H9 (cell line): ENCODE results near the gene BLTP3A. TPM values are rescaled to one million over a fixed set of nuclear protein-coding genes. Genes with fewer than 3 reads are reported as not detected.

Experiments
- DNase-seq: peaks from one replicate; pipeline ENCODE4 v3.0.0-alpha.2; 2017
- H2AFZ ChIP-seq: one replicate; pipeline ENCODE4 v1.6.1; 2013; ENCODE audit warnings: mild to moderate bottlenecking, low read length, control low read depth, moderate library complexity
- H2AK5ac ChIP-seq: 2 replicates; pipeline ENCODE4 v1.6.1; 2013; ENCODE audit warnings: low read length, control low read depth, mixed read lengths; ENCODE audit not compliant: insufficient read length
- H2BK120ac ChIP-seq: one replicate; pipeline ENCODE4 v1.6.1; 2013; ENCODE audit warnings: low read depth, mild to moderate bottlenecking, low read length, control low read depth, inconsistent platforms; ENCODE audit not compliant: poor library complexity, severe bottlenecking
- H2BK12ac ChIP-seq: 2 replicates; pipeline ENCODE4 v1.6.1; 2013; ENCODE audit warnings: low read length, control low read depth, mixed read lengths, low read depth; ENCODE audit not compliant: insufficient read length
- H2BK15ac ChIP-seq: 2 replicates; pipeline ENCODE4 v1.6.1; 2013; ENCODE audit warnings: low read depth, low read length, control low read depth
- H2BK20ac ChIP-seq: one replicate; pipeline ENCODE4 v1.6.1; 2013; ENCODE audit warnings: low read depth, mild to moderate bottlenecking, low read length, control low read depth, inconsistent platforms; ENCODE audit not compliant: poor library complexity, severe bottlenecking
- H2BK5ac ChIP-seq: 2 replicates; pipeline ENCODE4 v1.6.1; 2013; ENCODE audit warnings: low read length, control low read depth, mixed read lengths; ENCODE audit not compliant: insufficient read length
- H3K14ac ChIP-seq: 2 replicates; pipeline ENCODE4 v1.6.1; 2013; ENCODE audit warnings: low read length, control low read depth; ENCODE audit not compliant: insufficient read depth
- H3K18ac ChIP-seq: 2 replicates; pipeline ENCODE4 v1.6.1; 2013; ENCODE audit warnings: low read depth, mild to moderate bottlenecking, mixed read lengths, low read length, control low read depth; ENCODE audit not compliant: insufficient read length
- H3K23ac ChIP-seq: 2 replicates; pipeline ENCODE4 v1.6.1; 2013; ENCODE audit warnings: low read length, control low read depth, mixed read lengths, low read depth; ENCODE audit not compliant: insufficient read length
- H3K23me2 ChIP-seq: 2 replicates; pipeline ENCODE4 v1.6.1; 2013; ENCODE audit warnings: low read depth, mild to moderate bottlenecking, mixed read lengths, low read length, control low read depth; ENCODE audit not compliant: insufficient read length, poor library complexity, severe bottlenecking
- H3K27ac ChIP-seq: 2 replicates; pipeline ENCODE4 v1.5.1; 2013; ENCODE audit warnings: low read length, control low read depth, mixed read lengths, low read depth; ENCODE audit not compliant: insufficient read length
- H3K27me3 ChIP-seq: 2 replicates; pipeline ENCODE4 v1.6.1; 2013; ENCODE audit warnings: low read length, control low read depth, inconsistent platforms; ENCODE audit not compliant: insufficient read depth
- H3K4ac ChIP-seq: 2 replicates; pipeline ENCODE4 v1.6.1; 2013; ENCODE audit warnings: low read depth, mild to moderate bottlenecking, control low read depth, inconsistent platforms, low read length, moderate library complexity
- H3K4me1 ChIP-seq: 2 replicates; pipeline ENCODE4 v1.6.1; 2013; ENCODE audit warnings: low read length, control low read depth, inconsistent platforms; ENCODE audit not compliant: insufficient read depth
- H3K4me2 ChIP-seq: 2 replicates; pipeline ENCODE4 v1.6.1; 2013; ENCODE audit warnings: low read length, control low read depth, mixed read lengths; ENCODE audit not compliant: insufficient read length, insufficient read depth
- H3K56ac ChIP-seq: 2 replicates; pipeline ENCODE4 v1.6.1; 2013; ENCODE audit warnings: low read depth, mild to moderate bottlenecking, mixed read lengths, low read length, control low read depth; ENCODE audit not compliant: insufficient read length
- H3K79me1 ChIP-seq: 2 replicates; pipeline ENCODE4 v1.6.1; 2013; ENCODE audit warnings: low read depth, mild to moderate bottlenecking, moderate library complexity, low read length, control low read depth, inconsistent platforms; ENCODE audit not compliant: insufficient read depth, poor library complexity, severe bottlenecking
- H3K79me2 ChIP-seq: 2 replicates; pipeline ENCODE4 v1.6.1; 2013; ENCODE audit warnings: low read length, control low read depth, inconsistent platforms; ENCODE audit not compliant: insufficient read depth
- H3K9ac ChIP-seq: 2 replicates; pipeline ENCODE4 v1.6.1; 2013; ENCODE audit warnings: low read length, control low read depth, mixed read lengths; ENCODE audit not compliant: insufficient read length; ENCODE audit errors: extremely low read depth
- H3K9me3 ChIP-seq: one replicate; pipeline ENCODE4 v1.6.1; 2013; ENCODE audit warnings: low read depth, low read length, inconsistent platforms; ENCODE audit not compliant: control insufficient read depth
- H3T11ph ChIP-seq: one replicate; pipeline ENCODE4 v1.6.1; 2013; ENCODE audit warnings: mild to moderate bottlenecking, low read length, control low read depth, inconsistent platforms
- H4K20me1 ChIP-seq: one replicate; pipeline ENCODE4 v1.6.1; 2013; ENCODE audit not compliant: control insufficient read depth, insufficient read length, insufficient read depth
- H4K5ac ChIP-seq: 2 replicates; pipeline ENCODE4 v1.6.1; 2013; ENCODE audit warnings: low read depth, mild to moderate bottlenecking, mixed read lengths, low read length, control low read depth; ENCODE audit not compliant: insufficient read length
- H4K8ac ChIP-seq: replicated peaks from 2 replicates; pipeline ENCODE4 v1.6.1; 2013; ENCODE audit warnings: low read length, control low read depth, mixed read lengths, low read depth; ENCODE audit not compliant: insufficient read length
- H4K91ac ChIP-seq: 2 replicates; pipeline ENCODE4 v1.6.1; 2013; ENCODE audit warnings: low read depth, mild to moderate bottlenecking, moderate library complexity, mixed read lengths, low read length, control low read depth; ENCODE audit not compliant: insufficient read length
- H3K27ac Mint-ChIP-seq, 3 experiments: 2 replicates in 2 of 3; 3 replicates in 1 of 3; pipeline ENCODE4 v1.8.0; 2020 to 2021; ENCODE audit warnings: mixed read lengths in 3 of 3, mild to moderate bottlenecking in 1 of 3, moderate library complexity in 1 of 3
- H3K27me3 Mint-ChIP-seq: 2 replicates; pipeline ENCODE4 v1.8.0; 2021; ENCODE audit warnings: low read depth, mild to moderate bottlenecking, moderate library complexity, mixed read lengths
- H3K36me3 Mint-ChIP-seq, 3 experiments: 2 replicates in 2 of 3; 3 replicates in 1 of 3; pipeline ENCODE4 v1.8.0; 2020 to 2021; ENCODE audit warnings: low read depth in 3 of 3, mixed read lengths in 3 of 3; ENCODE audit not compliant: insufficient read depth in 1 of 3
- H3K4me1 Mint-ChIP-seq, 2 experiments: 2 replicates each; pipeline ENCODE4 v1.8.0; 2020; ENCODE audit warnings: mixed read lengths in 2 of 2
- H3K4me3 Mint-ChIP-seq, 2 experiments: 2 replicates in 1 of 2; 3 replicates in 1 of 2; pipeline ENCODE4 v1.8.0; 2020 to 2021; ENCODE audit warnings: mild to moderate bottlenecking in 2 of 2, mixed read lengths in 2 of 2, moderate library complexity in 1 of 2
- H3K9me3 Mint-ChIP-seq, 2 experiments: 2 replicates in 1 of 2; 3 replicates in 1 of 2; pipeline ENCODE4 v1.8.0; 2020; ENCODE audit warnings: mild to moderate bottlenecking in 2 of 2, mixed read lengths in 2 of 2, moderate library complexity in 1 of 2
- CTCF ChIP-seq: fragments of 200-600 bp; sonication (generic); conservative IDR thresholded peaks from 3 replicates; pipeline ENCODE4 v1.8.0; 2021; ENCODE audit warnings: antibody characterized with exemption, mild to moderate bottlenecking
- WGBS: extraction: QIAGEN DNeasy Blood & Tissue Kit; methylation state at CpG from one replicate; pipeline ENCODE4 v1.1.7; 2013; ENCODE audit warnings: missing lambda C conversion rate, low lambda C conversion rate, mixed read lengths; ENCODE audit not compliant: insufficient read length; ENCODE audit errors: extremely low coverage; 5-methylcytosine and 5-hydroxymethylcytosine counted together
- total RNA-seq: library from RNA; stranded (reverse); gene quantifications from 2 replicates; pipeline ENCODE4 v1.2.1, GENCODE V29; 2021

BLTP3A gene
- total RNA-seq, 1 experiment from 2014 or later, result 17.8 TPM

GRCh38 chr6:34795836-34796425, 4.0 kb downstream of the BLTP3A start:
- H2BK12ac ChIP-seq, result no peak overlapping the region
- no peaks in the 10 kb centered on the region for H4K20me1 ChIP-seq
- DNase-seq, result no peak
- H3K56ac ChIP-seq, result no peak overlapping the region
- no peaks in the 10 kb centered on the region for H3K27me3 ChIP-seq
- H3K4me2 ChIP-seq, result no peak overlapping the region
- no peak overlapping the region for H3K18ac ChIP-seq
- H3K4me1 Mint-ChIP-seq, result peaks cover 11 to 19% of the 10 kb centered on the region in 2 experiments
- H2BK15ac ChIP-seq, result no peak overlapping the region
- H3K9me3 ChIP-seq, result no peaks in the 10 kb centered on the region
- no peak overlapping the region for H3K4ac ChIP-seq
- H3K23ac ChIP-seq, result no peak overlapping the region
- no peaks in the 10 kb centered on the region for H3K27me3 Mint-ChIP-seq
- no peak overlapping the region for H2AK5ac ChIP-seq
- H3K9me3 Mint-ChIP-seq, result no peaks in the 10 kb centered on the region; a peak in 1 of 5 replicates
- H3K4me3 Mint-ChIP-seq, result no peak overlapping the region
- peaks cover 4% of the 10 kb centered on the region for H3K79me1 ChIP-seq
- H2BK20ac ChIP-seq, result no peak overlapping the region
- H3T11ph ChIP-seq, result no peak overlapping the region
- peak overlapping the region in 1 of 3 experiments; percentile 28; a peak in 1 of 7 replicates for H3K27ac Mint-ChIP-seq
- no peak overlapping the region for H4K8ac ChIP-seq
- H3K4me1 ChIP-seq, result no peaks in the 10 kb centered on the region
- no CpG with 5 or more reads among the region's 2 CpGs for WGBS
- H3K36me3 Mint-ChIP-seq, result peaks cover 0 to 3% (median 3%) of the 10 kb centered on the region in 3 experiments; a peak in 3 of 7 replicates
- H2AFZ ChIP-seq, result no peak overlapping the region
- TF ChIP-seq CTCF, result no peak
- peaks cover 2% of the 10 kb centered on the region; the same call in 1 of the 2 replicates for H3K79me2 ChIP-seq
- H4K91ac ChIP-seq, result no peak overlapping the region
- no peak overlapping the region for H3K14ac ChIP-seq
- peaks cover 16% of the 10 kb centered on the region for H3K23me2 ChIP-seq
- no peak overlapping the region for H4K5ac ChIP-seq
- no peak overlapping the region for H3K9ac ChIP-seq
- H2BK120ac ChIP-seq, result no peak overlapping the region
- H3K27ac ChIP-seq, result no peak overlapping the region
- no peak overlapping the region for H2BK5ac ChIP-seq
